HL-60 (cell line): Measurements from ENCODE around the gene PHF19.

Source experiments
- DNase-seq, 2 experiments: peaks; one replicate each; pipeline ENCODE4 v3.0.0-alpha.2; 2010 to 2020; ENCODE audit warnings: low read depth in 1 of 2, low spot score in 1 of 2
- H3K27ac ChIP-seq: fragments of 250-450 bp; sonication (Bioruptor Pico); replicated peaks from 2 replicates; pipeline ENCODE4 v1.5.1; 2020; ENCODE audit warnings: mild to moderate bottlenecking, moderate library complexity
- H3K27me3 ChIP-seq: fragments of 250-450 bp; sonication (Bioruptor Pico); 2 replicates; pipeline ENCODE4 v1.5.1; 2021; ENCODE audit warnings: mild to moderate bottlenecking, moderate library complexity; ENCODE audit not compliant: insufficient read depth, poor library complexity, severe bottlenecking
- H3K4me3 ChIP-seq: replicated peaks from 2 replicates; pipeline ENCODE4 v1.5.1; 2011; ENCODE audit warnings: mild to moderate bottlenecking, control low read depth, low read length; ENCODE audit not compliant: insufficient read depth
- GABPA ChIP-seq: IDR thresholded peaks from 2 replicates; pipeline ENCODE4 v1.6.1; 2012; ENCODE audit warnings: low read depth
- POLR2AphosphoS5 ChIP-seq: IDR thresholded peaks from 2 replicates; pipeline ENCODE4 v1.6.1; 2012; ENCODE audit warnings: low read depth
- SPI1 ChIP-seq: IDR thresholded peaks from 2 replicates; pipeline ENCODE4 v1.6.1; 2012; ENCODE audit warnings: low read depth, mild to moderate bottlenecking, borderline replicate concordance
- TF ChIP-seq, protein P1 (sequence below): IDR thresholded peaks from 2 replicates; pipeline ENCODE4 v1.6.1; 2012; ENCODE audit warnings: low read depth; ENCODE audit not compliant: insufficient replicate concordance
- TF ChIP-seq, protein P2 (sequence below): IDR thresholded peaks from one replicate; pipeline ENCODE4 v1.5.1; 2011; ENCODE audit warnings: low read length, control low read depth, inconsistent platforms; ENCODE audit not compliant: insufficient read depth

PHF19 gene

DNA sequence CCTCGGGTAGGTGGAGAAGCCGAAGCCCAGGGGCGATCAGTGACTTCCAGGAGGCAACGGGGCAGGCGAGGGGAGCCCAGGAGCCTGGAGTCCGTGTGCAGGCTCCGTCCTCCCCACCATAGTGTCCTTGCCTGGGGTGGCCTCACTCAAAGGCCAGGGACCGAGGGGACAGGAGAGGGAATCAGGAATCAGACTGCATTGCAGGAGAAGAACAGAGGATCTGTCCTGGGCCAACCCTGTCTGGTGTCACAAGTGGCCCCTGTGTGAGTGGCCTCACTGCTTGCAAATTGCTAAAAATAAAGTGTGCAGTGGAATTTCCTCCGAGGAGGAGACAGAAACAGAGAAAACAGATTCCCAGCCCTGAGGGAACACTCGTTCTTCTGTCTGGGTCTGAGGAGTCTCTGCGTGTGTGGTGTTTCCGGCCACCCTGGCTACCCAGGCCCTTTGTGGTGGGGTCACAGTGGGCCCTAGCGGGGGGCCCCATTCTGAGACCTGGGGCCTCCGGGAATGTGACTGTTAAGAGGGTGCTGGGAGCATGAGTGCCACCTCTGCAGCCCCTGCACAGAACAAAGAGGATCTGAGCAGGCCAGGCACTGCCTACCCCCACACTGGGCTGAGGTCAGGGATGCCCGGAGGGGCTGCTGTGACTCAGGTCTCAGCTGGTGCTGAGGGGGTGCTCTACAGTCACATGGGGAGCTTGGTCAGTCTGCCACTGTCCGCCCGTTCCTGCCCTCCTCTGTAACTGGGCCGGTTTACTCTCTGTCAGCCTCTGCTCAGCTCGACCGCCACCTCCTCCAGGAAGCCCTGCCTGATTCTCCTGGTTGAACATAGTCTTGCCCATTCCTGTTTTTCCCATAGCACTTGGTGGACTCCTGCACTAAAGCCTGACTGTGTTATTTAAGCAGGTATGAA lies 42.2 kb upstream of the PHF19 start:
- Histone ChIP-seq H3K27ac (no peak overlapping the region), H3K4me3 (no peak overlapping the region), H3K27me3 (no peaks in the 10 kb centered on the region)
- TF ChIP-seq, protein P1, sequence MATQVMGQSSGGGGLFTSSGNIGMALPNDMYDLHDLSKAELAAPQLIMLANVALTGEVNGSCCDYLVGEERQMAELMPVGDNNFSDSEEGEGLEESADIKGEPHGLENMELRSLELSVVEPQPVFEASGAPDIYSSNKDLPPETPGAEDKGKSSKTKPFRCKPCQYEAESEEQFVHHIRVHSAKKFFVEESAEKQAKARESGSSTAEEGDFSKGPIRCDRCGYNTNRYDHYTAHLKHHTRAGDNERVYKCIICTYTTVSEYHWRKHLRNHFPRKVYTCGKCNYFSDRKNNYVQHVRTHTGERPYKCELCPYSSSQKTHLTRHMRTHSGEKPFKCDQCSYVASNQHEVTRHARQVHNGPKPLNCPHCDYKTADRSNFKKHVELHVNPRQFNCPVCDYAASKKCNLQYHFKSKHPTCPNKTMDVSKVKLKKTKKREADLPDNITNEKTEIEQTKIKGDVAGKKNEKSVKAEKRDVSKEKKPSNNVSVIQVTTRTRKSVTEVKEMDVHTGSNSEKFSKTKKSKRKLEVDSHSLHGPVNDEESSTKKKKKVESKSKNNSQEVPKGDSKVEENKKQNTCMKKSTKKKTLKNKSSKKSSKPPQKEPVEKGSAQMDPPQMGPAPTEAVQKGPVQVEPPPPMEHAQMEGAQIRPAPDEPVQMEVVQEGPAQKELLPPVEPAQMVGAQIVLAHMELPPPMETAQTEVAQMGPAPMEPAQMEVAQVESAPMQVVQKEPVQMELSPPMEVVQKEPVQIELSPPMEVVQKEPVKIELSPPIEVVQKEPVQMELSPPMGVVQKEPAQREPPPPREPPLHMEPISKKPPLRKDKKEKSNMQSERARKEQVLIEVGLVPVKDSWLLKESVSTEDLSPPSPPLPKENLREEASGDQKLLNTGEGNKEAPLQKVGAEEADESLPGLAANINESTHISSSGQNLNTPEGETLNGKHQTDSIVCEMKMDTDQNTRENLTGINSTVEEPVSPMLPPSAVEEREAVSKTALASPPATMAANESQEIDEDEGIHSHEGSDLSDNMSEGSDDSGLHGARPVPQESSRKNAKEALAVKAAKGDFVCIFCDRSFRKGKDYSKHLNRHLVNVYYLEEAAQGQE = no peak
- TF ChIP-seq SPI1 (no peak), GABPA (no peak), POLR2AphosphoS5 (no peak)
- TF ChIP-seq, protein P2, sequence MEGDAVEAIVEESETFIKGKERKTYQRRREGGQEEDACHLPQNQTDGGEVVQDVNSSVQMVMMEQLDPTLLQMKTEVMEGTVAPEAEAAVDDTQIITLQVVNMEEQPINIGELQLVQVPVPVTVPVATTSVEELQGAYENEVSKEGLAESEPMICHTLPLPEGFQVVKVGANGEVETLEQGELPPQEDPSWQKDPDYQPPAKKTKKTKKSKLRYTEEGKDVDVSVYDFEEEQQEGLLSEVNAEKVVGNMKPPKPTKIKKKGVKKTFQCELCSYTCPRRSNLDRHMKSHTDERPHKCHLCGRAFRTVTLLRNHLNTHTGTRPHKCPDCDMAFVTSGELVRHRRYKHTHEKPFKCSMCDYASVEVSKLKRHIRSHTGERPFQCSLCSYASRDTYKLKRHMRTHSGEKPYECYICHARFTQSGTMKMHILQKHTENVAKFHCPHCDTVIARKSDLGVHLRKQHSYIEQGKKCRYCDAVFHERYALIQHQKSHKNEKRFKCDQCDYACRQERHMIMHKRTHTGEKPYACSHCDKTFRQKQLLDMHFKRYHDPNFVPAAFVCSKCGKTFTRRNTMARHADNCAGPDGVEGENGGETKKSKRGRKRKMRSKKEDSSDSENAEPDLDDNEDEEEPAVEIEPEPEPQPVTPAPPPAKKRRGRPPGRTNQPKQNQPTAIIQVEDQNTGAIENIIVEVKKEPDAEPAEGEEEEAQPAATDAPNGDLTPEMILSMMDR = no peak
- DNase-seq = no peak

DNA sequence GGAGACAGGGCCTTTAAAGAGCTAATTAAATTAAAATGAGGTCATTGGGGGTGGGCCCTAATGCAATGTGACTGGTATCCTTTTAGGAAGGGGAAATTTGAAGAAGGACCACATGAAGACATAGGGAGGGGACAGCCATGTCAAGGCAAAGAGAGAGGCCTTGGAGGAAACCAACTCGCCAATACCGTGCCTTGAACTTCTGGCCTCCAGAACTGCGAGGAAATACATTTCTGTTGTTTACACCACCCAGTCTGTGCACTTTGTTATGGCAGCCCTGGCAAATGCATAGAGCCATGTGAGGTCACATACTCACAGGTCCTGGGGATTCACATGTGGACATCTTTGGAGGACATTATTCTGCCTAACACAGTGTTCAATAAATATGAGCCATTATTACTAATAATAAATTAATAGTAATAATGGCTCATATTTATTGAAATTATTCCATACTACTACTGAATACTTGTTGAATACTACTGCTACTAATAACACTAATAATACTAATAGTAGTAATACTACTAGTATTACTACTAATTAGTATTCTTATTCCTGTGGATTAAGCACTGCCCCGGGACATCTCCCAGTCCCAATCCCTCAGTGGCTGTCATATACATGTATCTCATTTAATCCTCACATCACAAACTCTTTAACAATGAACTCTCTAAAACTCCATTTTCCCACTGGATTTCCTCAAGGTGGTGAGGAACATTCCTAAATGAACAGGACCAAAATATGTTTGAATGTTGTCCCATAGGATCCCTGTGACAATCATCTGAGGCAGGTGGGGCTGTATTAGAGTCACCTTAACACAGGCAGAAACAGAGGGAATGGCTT lies 41.2 kb upstream of the PHF19 start:
- TF ChIP-seq, protein P1 = no peak
- TF ChIP-seq POLR2AphosphoS5 (no peak), SPI1 (no peak), GABPA (no peak)
- TF ChIP-seq, protein P2 = no peak
- Histone ChIP-seq H3K27me3 (no peaks in the 10 kb centered on the region), H3K27ac (no peak overlapping the region), H3K4me3 (no peak overlapping the region)
- no peak for DNase-seq

DNA sequence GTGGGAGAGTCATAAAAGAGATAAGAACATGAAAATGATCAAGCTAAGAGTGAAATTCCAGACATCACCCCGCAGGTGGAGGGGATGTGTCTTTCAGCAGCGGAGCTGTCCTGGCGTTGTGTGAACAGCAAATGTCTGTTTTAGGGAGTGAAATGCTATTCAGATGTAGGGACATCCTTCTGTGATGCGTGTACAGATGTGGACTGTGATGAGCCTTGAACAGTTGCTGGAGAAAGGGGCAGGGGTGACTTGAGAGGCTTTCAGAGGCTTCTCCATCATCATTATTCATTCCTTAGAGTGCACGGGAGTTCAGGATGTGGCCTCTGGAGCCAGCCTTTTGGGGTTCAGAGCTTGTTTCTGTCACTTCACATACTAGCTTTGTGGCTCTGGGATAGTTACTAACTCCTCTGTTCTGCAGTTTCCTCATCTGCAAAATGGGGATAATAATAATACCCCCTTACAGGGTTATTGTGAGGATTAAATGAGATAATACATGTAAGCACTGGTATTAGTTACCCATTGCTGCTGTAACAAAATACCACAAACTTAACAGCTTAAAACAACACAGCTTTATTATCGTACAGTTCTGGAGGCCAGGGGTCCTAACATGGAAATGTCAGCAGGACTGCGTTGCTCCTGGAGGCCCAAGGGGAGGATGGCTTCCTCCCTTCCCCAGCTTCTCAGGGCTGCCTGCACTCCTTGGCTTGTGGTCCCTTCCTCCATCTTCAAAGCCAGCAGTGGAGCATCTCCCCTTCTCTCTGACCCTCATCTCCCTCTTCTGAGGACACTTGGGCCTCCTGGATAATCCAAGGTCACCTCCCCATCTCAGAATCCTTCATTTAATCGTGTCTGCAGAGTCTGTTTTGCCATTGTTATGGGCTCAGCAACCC lies 40.2 kb upstream of the PHF19 start:
- Histone ChIP-seq H3K4me3 (no peak overlapping the region), H3K27me3 (no peaks in the 10 kb centered on the region), H3K27ac (no peak overlapping the region)
- TF ChIP-seq POLR2AphosphoS5 = no peak
- TF ChIP-seq GABPA = no peak
- TF ChIP-seq, protein P1 = no peak
- no peak for TF ChIP-seq SPI1
- TF ChIP-seq, protein P2 = no peak
- DNase-seq = no peak
